Neural cell (in vitro differentiated cells): ENCODE results near the gene BORCS5. TPM values are rescaled to one million over a fixed set of nuclear protein-coding genes. Genes with fewer than 3 reads are reported as not detected.

Source experiments
- H2AFZ ChIP-seq: fragments of 200-600, 300-800 bp; sonication (generic), shearing (Covaris generic); 2 replicates; pipeline ENCODE4 v1.6.0; 2014; ENCODE audit warnings: low read depth, mild to moderate bottlenecking, antibody characterized with exemption, low read length, moderate library complexity
- H3F3A ChIP-seq: fragments of 200-600 bp; shearing (Covaris generic); 2 replicates; pipeline ENCODE4 v1.6.1; 2016; ENCODE audit warnings: mild to moderate bottlenecking, moderate library complexity, mixed read lengths, antibody characterized with exemption, low read length; ENCODE audit not compliant: insufficient read depth, poor library complexity, severe bottlenecking
- H3K27ac ChIP-seq: fragments of 200-600, 300-800 bp; sonication (generic), shearing (Covaris generic); 2 replicates; pipeline ENCODE4 v1.5.1; 2014; ENCODE audit warnings: mild to moderate bottlenecking, low read length, moderate library complexity
- H3K27me3 ChIP-seq: fragments of 300-800, 200-600 bp; sonication (generic), shearing (Covaris generic); 2 replicates; pipeline ENCODE4 v1.6.0; 2014; ENCODE audit warnings: mild to moderate bottlenecking, low read depth, low read length, moderate library complexity; ENCODE audit not compliant: insufficient read depth
- H3K36me3 ChIP-seq: fragments of 300-800, 200-600 bp; sonication (generic), shearing (Covaris generic); 2 replicates; pipeline ENCODE4 v1.5.1; 2014; ENCODE audit warnings: mild to moderate bottlenecking, antibody characterized with exemption, low read length, moderate library complexity; ENCODE audit not compliant: insufficient read depth
- H3K4me2 ChIP-seq: fragments of 300-800, 200-600 bp; sonication (generic), shearing (Covaris generic); 2 replicates; pipeline ENCODE4 v1.6.0; 2014; ENCODE audit warnings: mild to moderate bottlenecking, low read length
- H3K4me3 ChIP-seq: fragments of 300-800, 200-600 bp; sonication (generic), shearing (Covaris generic); 2 replicates; pipeline ENCODE4 v1.5.1; 2014; ENCODE audit warnings: mild to moderate bottlenecking, low read length, moderate library complexity
- H3K79me2 ChIP-seq: fragments of 200-600 bp; shearing (Covaris generic); replicated peaks from 2 replicates; pipeline ENCODE4 v1.6.0; 2014; ENCODE audit warnings: mild to moderate bottlenecking, low read length, moderate library complexity; ENCODE audit not compliant: insufficient read depth
- H3K9ac ChIP-seq: fragments of 300-800, 200-600 bp; sonication (generic), shearing (Covaris generic); 2 replicates; pipeline ENCODE4 v1.6.1; 2016; ENCODE audit warnings: mild to moderate bottlenecking, low read length, mixed read lengths
- H3K9me2 ChIP-seq: fragments of 200-600 bp; shearing (Covaris generic); 2 replicates; pipeline ENCODE4 v1.6.1; 2016; ENCODE audit warnings: mild to moderate bottlenecking, low read length, mixed read lengths; ENCODE audit not compliant: insufficient read depth
- H3K9me3 ChIP-seq: fragments of 200-600, 300-800 bp; sonication (generic), shearing (Covaris generic); 2 replicates; pipeline ENCODE4 v1.6.1; 2016; ENCODE audit warnings: mild to moderate bottlenecking, mixed run types, low read length, moderate library complexity, mixed read lengths
- H4K20me1 ChIP-seq: fragments of 200-600 bp; shearing (Covaris generic); 2 replicates; pipeline ENCODE4 v1.6.1; 2016; ENCODE audit warnings: mild to moderate bottlenecking, mixed run types; ENCODE audit not compliant: insufficient read depth
- EP300 ChIP-seq: fragments of 450-650 bp; conservative IDR thresholded peaks from 2 replicates; pipeline ENCODE4 v1.6.1; 2014; ENCODE audit warnings: antibody characterized with exemption, mild to moderate bottlenecking, moderate library complexity; ENCODE audit not compliant: poor library complexity, severe bottlenecking
- EZH2 ChIP-seq: fragments of 200-600, 300-800 bp; shearing (Covaris generic), sonication (generic); IDR thresholded peaks from 2 replicates; pipeline ENCODE4 v1.6.1; 2014; ENCODE audit warnings: antibody characterized with exemption, low read length, borderline replicate concordance, mild to moderate bottlenecking; ENCODE audit not compliant: insufficient read depth, poor library complexity, severe bottlenecking
- RAD21 ChIP-seq: fragments of 450-650 bp; conservative IDR thresholded peaks from 2 replicates; pipeline ENCODE4 v1.6.1; 2014; ENCODE audit warnings: antibody characterized with exemption, mild to moderate bottlenecking, moderate library complexity
- SMC3 ChIP-seq: fragments of 450-650 bp; conservative IDR thresholded peaks from 2 replicates; pipeline ENCODE4 v1.6.1; 2014; ENCODE audit warnings: antibody characterized with exemption, mild to moderate bottlenecking, moderate library complexity; ENCODE audit not compliant: poor library complexity
- polyA plus RNA-seq: library from polyadenylated mRNA; depleted of rRNA; stranded (reverse); fragments of >200 nt; gene quantifications from 2 replicates; pipeline ENCODE4 v1.2.3, GENCODE V29; 2014
- TF ChIP-seq, protein P1 (sequence below): IDR thresholded peaks from 2 replicates; pipeline ENCODE4 v1.6.1; 2012; ENCODE audit warnings: borderline replicate concordance

The BORCS5 gene
- polyA plus RNA-seq, 1 donor from 2014 or later: 14.2 TPM

DNA sequence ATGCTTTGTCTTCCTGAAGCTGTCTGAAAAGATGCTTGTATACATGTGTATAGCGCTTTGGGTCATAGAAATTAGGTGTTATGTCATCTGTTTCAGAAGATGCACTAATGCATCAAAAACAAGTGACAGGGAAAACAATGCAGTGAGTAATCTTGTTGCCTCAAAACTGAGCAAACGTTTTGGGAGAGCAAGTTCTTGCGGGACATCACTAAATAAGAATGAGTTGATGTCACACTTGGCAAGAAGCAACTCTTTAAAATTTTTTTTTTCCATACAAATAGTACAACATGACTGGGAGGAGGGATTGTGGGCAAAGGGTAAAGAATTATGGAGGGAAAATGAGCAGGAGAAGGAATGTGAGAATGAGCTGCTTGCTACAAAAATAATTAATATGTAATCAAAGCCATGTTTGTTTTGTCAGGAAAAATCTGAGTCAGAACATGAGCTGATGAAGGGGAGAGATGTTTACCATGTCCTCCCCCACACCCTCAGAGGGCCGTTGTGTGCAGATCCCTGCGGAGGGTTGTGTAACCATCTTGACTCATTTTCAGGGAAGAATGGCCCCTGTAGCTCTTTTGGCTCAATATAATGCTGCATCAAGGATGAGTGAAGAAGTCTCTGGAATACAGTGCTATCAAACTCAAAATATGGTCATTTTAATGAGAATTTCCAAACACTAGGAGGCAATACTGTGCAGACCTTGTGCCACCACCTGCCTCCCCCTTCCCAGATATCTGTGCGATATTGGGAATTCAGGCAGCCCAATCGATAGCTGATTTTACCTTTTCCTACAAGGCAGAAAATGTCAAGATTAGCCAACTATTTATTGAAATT lies 41.4 kb downstream of the BORCS5 start:
- H3K9ac ChIP-seq: no peak overlapping the region

DNA sequence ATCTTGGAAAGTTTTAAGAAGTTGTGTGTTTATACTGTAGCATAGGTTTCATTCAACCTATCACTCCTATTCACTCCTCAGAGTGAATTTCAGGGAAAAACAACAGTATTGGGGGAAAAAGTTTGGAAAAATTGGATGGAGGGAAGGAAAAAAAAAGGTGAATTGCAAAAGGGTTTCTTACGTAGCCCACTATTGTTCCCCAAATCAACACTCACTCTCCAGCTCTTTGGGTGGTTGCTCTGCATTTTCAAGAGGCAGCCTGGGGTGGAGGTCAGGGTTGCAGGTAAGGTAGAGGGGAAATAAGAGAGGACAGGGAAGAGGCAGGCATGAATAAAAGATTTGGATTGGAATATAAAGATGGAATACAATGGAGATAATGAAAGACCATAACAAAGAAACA lies 42.3 kb downstream of the BORCS5 start:
- H4K20me1 ChIP-seq: no peaks in the 10 kb centered on the region
- H3F3A ChIP-seq: no peaks in the 10 kb centered on the region
- no peak overlapping the region for H2AFZ ChIP-seq
- no peaks in the 10 kb centered on the region for H3K9me3 ChIP-seq
- H3K27me3 ChIP-seq: no peaks in the 10 kb centered on the region
- H3K9me2 ChIP-seq: no peaks in the 10 kb centered on the region
- no peak overlapping the region for H3K4me3 ChIP-seq
- no peaks in the 10 kb centered on the region for H3K36me3 ChIP-seq
- no peaks in the 10 kb centered on the region for H3K79me2 ChIP-seq
- H3K27ac ChIP-seq: no peak overlapping the region
- TF ChIP-seq EP300 (no peak), EZH2 (no peak), RAD21 (no peak)
- TF ChIP-seq, protein P1, sequence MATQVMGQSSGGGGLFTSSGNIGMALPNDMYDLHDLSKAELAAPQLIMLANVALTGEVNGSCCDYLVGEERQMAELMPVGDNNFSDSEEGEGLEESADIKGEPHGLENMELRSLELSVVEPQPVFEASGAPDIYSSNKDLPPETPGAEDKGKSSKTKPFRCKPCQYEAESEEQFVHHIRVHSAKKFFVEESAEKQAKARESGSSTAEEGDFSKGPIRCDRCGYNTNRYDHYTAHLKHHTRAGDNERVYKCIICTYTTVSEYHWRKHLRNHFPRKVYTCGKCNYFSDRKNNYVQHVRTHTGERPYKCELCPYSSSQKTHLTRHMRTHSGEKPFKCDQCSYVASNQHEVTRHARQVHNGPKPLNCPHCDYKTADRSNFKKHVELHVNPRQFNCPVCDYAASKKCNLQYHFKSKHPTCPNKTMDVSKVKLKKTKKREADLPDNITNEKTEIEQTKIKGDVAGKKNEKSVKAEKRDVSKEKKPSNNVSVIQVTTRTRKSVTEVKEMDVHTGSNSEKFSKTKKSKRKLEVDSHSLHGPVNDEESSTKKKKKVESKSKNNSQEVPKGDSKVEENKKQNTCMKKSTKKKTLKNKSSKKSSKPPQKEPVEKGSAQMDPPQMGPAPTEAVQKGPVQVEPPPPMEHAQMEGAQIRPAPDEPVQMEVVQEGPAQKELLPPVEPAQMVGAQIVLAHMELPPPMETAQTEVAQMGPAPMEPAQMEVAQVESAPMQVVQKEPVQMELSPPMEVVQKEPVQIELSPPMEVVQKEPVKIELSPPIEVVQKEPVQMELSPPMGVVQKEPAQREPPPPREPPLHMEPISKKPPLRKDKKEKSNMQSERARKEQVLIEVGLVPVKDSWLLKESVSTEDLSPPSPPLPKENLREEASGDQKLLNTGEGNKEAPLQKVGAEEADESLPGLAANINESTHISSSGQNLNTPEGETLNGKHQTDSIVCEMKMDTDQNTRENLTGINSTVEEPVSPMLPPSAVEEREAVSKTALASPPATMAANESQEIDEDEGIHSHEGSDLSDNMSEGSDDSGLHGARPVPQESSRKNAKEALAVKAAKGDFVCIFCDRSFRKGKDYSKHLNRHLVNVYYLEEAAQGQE: no peak
- no peak overlapping the region for H3K4me2 ChIP-seq
- H3K9ac ChIP-seq: no peak overlapping the region

More for the DNA sequence above, 41.4 kb downstream of the BORCS5 start:
- TF ChIP-seq, protein P1: no peak
- TF ChIP-seq SMC3: no peak
- H3K4me2 ChIP-seq: no peak overlapping the region
- H3K79me2 ChIP-seq: no peaks in the 10 kb centered on the region
- no peaks in the 10 kb centered on the region for H3K9me3 ChIP-seq
- no peaks in the 10 kb centered on the region for H3K36me3 ChIP-seq
- no peaks in the 10 kb centered on the region for H3K27me3 ChIP-seq
- H3K27ac ChIP-seq: no peak overlapping the region
- no peak overlapping the region for H3K4me3 ChIP-seq
- no peaks in the 10 kb centered on the region for H4K20me1 ChIP-seq
- H3F3A ChIP-seq: no peaks in the 10 kb centered on the region
- H3K9me2 ChIP-seq: no peaks in the 10 kb centered on the region
- H2AFZ ChIP-seq: no peak overlapping the region
